ENCODE measurements around the gene ZNF92.

DNA sequence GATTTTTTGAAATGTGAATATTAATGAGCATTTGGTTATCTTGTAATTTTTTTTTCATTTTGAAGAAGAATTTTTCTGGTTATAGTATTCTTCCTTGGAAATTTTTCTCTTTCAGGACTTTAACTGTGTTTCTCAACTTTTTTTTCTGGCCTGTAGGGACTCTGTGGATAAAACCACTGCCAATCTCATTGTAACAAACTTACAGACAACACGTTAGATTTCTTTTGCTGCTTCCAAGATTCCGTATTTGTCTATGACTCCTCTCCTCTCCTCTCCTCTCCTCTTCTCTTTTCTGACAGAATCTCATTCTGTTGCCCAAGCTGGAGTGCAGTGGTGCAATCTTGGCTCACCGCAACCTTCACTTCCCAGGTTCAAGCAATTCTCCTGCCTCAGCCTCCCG lies 19.4 kb upstream of the ZNF92 start:
- TF ChIP-seq, protein P1, sequence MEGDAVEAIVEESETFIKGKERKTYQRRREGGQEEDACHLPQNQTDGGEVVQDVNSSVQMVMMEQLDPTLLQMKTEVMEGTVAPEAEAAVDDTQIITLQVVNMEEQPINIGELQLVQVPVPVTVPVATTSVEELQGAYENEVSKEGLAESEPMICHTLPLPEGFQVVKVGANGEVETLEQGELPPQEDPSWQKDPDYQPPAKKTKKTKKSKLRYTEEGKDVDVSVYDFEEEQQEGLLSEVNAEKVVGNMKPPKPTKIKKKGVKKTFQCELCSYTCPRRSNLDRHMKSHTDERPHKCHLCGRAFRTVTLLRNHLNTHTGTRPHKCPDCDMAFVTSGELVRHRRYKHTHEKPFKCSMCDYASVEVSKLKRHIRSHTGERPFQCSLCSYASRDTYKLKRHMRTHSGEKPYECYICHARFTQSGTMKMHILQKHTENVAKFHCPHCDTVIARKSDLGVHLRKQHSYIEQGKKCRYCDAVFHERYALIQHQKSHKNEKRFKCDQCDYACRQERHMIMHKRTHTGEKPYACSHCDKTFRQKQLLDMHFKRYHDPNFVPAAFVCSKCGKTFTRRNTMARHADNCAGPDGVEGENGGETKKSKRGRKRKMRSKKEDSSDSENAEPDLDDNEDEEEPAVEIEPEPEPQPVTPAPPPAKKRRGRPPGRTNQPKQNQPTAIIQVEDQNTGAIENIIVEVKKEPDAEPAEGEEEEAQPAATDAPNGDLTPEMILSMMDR (IDR thresholded peaks at IDR 0.05; ENCODE audit: low read length), result no peak
- no peak for TF ChIP-seq EZH2 (IDR thresholded peaks at IDR 0.05; ENCODE audit: borderline replicate concordance, low read length)

All from OCI-LY1 (cell line).